Endodermal cell (in vitro differentiated cells): Measurements from ENCODE around the gene RYR3. TPM values are rescaled to one million over a fixed set of nuclear protein-coding genes. Genes with fewer than 3 reads are reported as not detected.

Experiments used
- DNase-seq: peaks from one replicate; pipeline ENCODE4 v3.0.0-alpha.2; 2017
- H3K27ac ChIP-seq: 2 replicates; pipeline ENCODE4 v1.5.1; 2013; ENCODE audit warnings: mild to moderate bottlenecking, low read depth, low read length, moderate library complexity
- H3K27me3 ChIP-seq: 2 replicates; pipeline ENCODE4 v1.6.1; 2013; ENCODE audit warnings: mild to moderate bottlenecking, low read length, moderate library complexity; ENCODE audit not compliant: insufficient read depth, control insufficient read depth, poor library complexity, severe bottlenecking
- H3K36me3 ChIP-seq: 2 replicates; pipeline ENCODE4 v1.7.0; 2013; ENCODE audit warnings: mild to moderate bottlenecking, low read length, moderate library complexity; ENCODE audit not compliant: control insufficient read depth, insufficient read depth
- H3K4me1 ChIP-seq: one replicate; pipeline ENCODE4 v1.7.0; 2013; ENCODE audit warnings: low read length; ENCODE audit not compliant: control insufficient read depth, insufficient read depth
- H3K4me3 ChIP-seq: 2 replicates; pipeline ENCODE4 v1.5.1; 2013; ENCODE audit warnings: mild to moderate bottlenecking, low read length, moderate library complexity
- H3K9ac ChIP-seq: 2 replicates; pipeline ENCODE4 v1.6.1; 2013; ENCODE audit warnings: mild to moderate bottlenecking, low read length, moderate library complexity; ENCODE audit not compliant: poor library complexity, severe bottlenecking; ENCODE audit errors: extremely low read depth
- H3K9me3 ChIP-seq: 2 replicates; pipeline ENCODE4 v1.6.1; 2013; ENCODE audit warnings: mild to moderate bottlenecking, low read length, moderate library complexity; ENCODE audit not compliant: control insufficient read depth
- H3K27ac Mint-ChIP-seq: 2 replicates; pipeline ENCODE4 v1.8.0; 2020; ENCODE audit warnings: mixed read lengths
- H3K27me3 Mint-ChIP-seq: 2 replicates; pipeline ENCODE4 v1.8.0; 2021; ENCODE audit warnings: mild to moderate bottlenecking, mixed read lengths; ENCODE audit not compliant: insufficient read depth
- H3K36me3 Mint-ChIP-seq: 2 replicates; pipeline ENCODE4 v1.8.0; 2020; ENCODE audit warnings: low read depth, mixed read lengths
- H3K4me1 Mint-ChIP-seq: 2 replicates; pipeline ENCODE4 v1.8.0; 2020; ENCODE audit warnings: mixed read lengths
- H3K4me3 Mint-ChIP-seq: 2 replicates; pipeline ENCODE4 v1.8.0; 2020; ENCODE audit warnings: mild to moderate bottlenecking, moderate library complexity, mixed read lengths
- H3K9me3 Mint-ChIP-seq: 2 replicates; pipeline ENCODE4 v1.8.0; 2020; ENCODE audit warnings: mild to moderate bottlenecking, mixed read lengths
- CTCF ChIP-seq: fragments of 200-600 bp; sonication (generic); conservative IDR thresholded peaks from 2 replicates; pipeline ENCODE4 v1.5.0; 2021; ENCODE audit warnings: antibody characterized with exemption, mild to moderate bottlenecking
- WGBS, 2 experiments: methylation state at CpG; one replicate each; pipeline versions ENCODE4 v1.1.5 to v1.1.7; 2013; ENCODE audit warnings: missing lambda C conversion rate in 2 of 2, mixed read lengths in 1 of 2; ENCODE audit not compliant: insufficient coverage in 1 of 2, insufficient read length in 1 of 2; 5-methylcytosine and 5-hydroxymethylcytosine counted together
- total RNA-seq, 2 donors: library from RNA; stranded (reverse); fragmentation: NEBNext Ultra II Directional in 1 of 2; extraction: Animal tissue kit (Norgen Biotek cat#: 25700) in 1 of 2; gene quantifications; 2 replicates in 1 of 2; 3 replicates in 1 of 2; pipeline ENCODE4 v1.2.1, GENCODE V29; 2021

Gene RYR3
- total RNA-seq, 2 donors from 2014 or later = 0.71 to 1.4 TPM

- Mint-ChIP-seq H3K27me3 (no peaks in the 10 kb centered on the region), H3K36me3 (no peaks in the 10 kb centered on the region), H3K4me1 (peaks cover 1% of the 10 kb centered on the region), H3K27ac (no peak overlapping the region), H3K9me3 (no peaks in the 10 kb centered on the region), H3K4me3 (no peak overlapping the region)
- TF ChIP-seq CTCF = no peak
- no peaks in the 10 kb centered on the region for H3K9me3 ChIP-seq
- no peak overlapping the region for H3K4me3 ChIP-seq
- no peaks in the 10 kb centered on the region for H3K4me1 ChIP-seq
- DNase-seq = no peak
- H3K27ac ChIP-seq = no peak overlapping the region
- H3K36me3 ChIP-seq = no peaks in the 10 kb centered on the region
- H3K27me3 ChIP-seq = no peaks in the 10 kb centered on the region
- no peak overlapping the region for H3K9ac ChIP-seq
- 74 to 88% methylated on average over 4 to 8 of the region's 8 CpGs for WGBS, 2 experiments
Measured at GRCh38 chr15:33518421-33518820, 207.7 kb downstream of the RYR3 start.

- Histone ChIP-seq H3K9ac (no peak overlapping the region), H3K27ac (no peak overlapping the region), H3K4me3 (no peak overlapping the region), H3K36me3 (no peaks in the 10 kb centered on the region), H3K27me3 (no peaks in the 10 kb centered on the region), H3K9me3 (no peaks in the 10 kb centered on the region), H3K4me1 (no peaks in the 10 kb centered on the region)
- no peaks in the 10 kb centered on the region for H3K9me3 Mint-ChIP-seq
- TF ChIP-seq CTCF = no peak
- H3K36me3 Mint-ChIP-seq = no peaks in the 10 kb centered on the region
- no peak overlapping the region for H3K27ac Mint-ChIP-seq
- peaks cover 1% of the 10 kb centered on the region for H3K4me1 Mint-ChIP-seq
- 91 to 100% methylated on average over 1 to 3 of the region's 3 CpGs for WGBS, 2 experiments
- no peaks in the 10 kb centered on the region for H3K27me3 Mint-ChIP-seq
- no peak for DNase-seq
- no peak overlapping the region for H3K4me3 Mint-ChIP-seq
Measured at GRCh38 chr15:33524274-33524673, 213.5 kb downstream of the RYR3 start.

GRCh38 chr15:33526532-33526931 lies 215.8 kb downstream of the RYR3 start:
- no peak overlapping the region for H3K27ac ChIP-seq
- Mint-ChIP-seq H3K9me3 (no peaks in the 10 kb centered on the region), H3K27ac (no peak overlapping the region), H3K27me3 (no peaks in the 10 kb centered on the region), H3K4me3 (no peak overlapping the region), H3K36me3 (no peaks in the 10 kb centered on the region), H3K4me1 (peaks cover under 1% of the 10 kb centered on the region)
- H3K27me3 ChIP-seq = no peaks in the 10 kb centered on the region
- H3K4me3 ChIP-seq = no peak overlapping the region
- WGBS, 2 experiments = 97 to 100% methylated on average over 2 of the region's 3 CpGs
- no peak for DNase-seq
- H3K4me1 ChIP-seq = no peaks in the 10 kb centered on the region
- H3K36me3 ChIP-seq = no peaks in the 10 kb centered on the region
- no peak for TF ChIP-seq CTCF
- no peaks in the 10 kb centered on the region for H3K9me3 ChIP-seq
- H3K9ac ChIP-seq = no peak overlapping the region
